Gastroesophageal sphincter (tissue), 4 donors: ENCODE data around the gene CLGN. TPM values are rescaled to one million over a fixed set of nuclear protein-coding genes. Genes with fewer than 3 reads are reported as not detected.
"Not testable (repeated sequence)": the region's sequence is repeated elsewhere in the genome, so short reads cannot be mapped to it uniquely, and the experiment has no call there.

Experiments
- ATAC-seq: fragments of 150-250 bp; one replicate; pipeline ENCODE4 v1.9.1; 2016; ENCODE audit warnings: mild to moderate bottlenecking, moderate library complexity
- H3K27ac ChIP-seq, 4 donors: fragments of 200-600 bp; sonication (generic) in 3 of 4; 1 replicate in 3 of 4; 2 replicates in 1 of 4; pipeline ENCODE4 v1.5.1; 2016 to 2019
- H3K27me3 ChIP-seq: fragments of 200-600 bp; sonication (generic); one replicate; pipeline ENCODE4 v1.5.1; 2019
- H3K36me3 ChIP-seq, 2 donors: fragments of 200-600 bp; sonication (generic); one replicate each; pipeline ENCODE4 v1.5.1; 2019; ENCODE audit warnings: control low read depth in 1 of 2
- H3K4me1 ChIP-seq, 3 donors: fragments of 200-600 bp; sonication (generic); 1 replicate in 2 of 3; 2 replicates in 1 of 3; pipeline ENCODE4 v1.5.1; 2016 to 2019; ENCODE audit warnings: control low read depth in 2 of 3
- H3K4me3 ChIP-seq, 2 donors: fragments of 200-600 bp; sonication (generic); one replicate each; pipeline ENCODE4 v1.5.1; 2019; ENCODE audit warnings: mild to moderate bottlenecking in 1 of 2, moderate library complexity in 1 of 2
- H3K9me3 ChIP-seq, 3 donors: fragments of 200-600 bp; sonication (generic); one replicate each; pipeline ENCODE4 v1.5.1; 2017 to 2019; ENCODE audit warnings: control low read depth in 2 of 3
- EP300 ChIP-seq: sonication (generic); formaldehyde crosslinking; IDR thresholded peaks from one replicate; pipeline ENCODE4 v1.6.1; 2017; ENCODE audit warnings: antibody characterized with exemption, mild to moderate bottlenecking
- POLR2A ChIP-seq, 2 donors: fragments of 450-650 bp; IDR thresholded peaks; one replicate each; pipeline ENCODE4 v1.6.1; 2017; ENCODE audit warnings: antibody characterized with exemption in 2 of 2, mild to moderate bottlenecking in 2 of 2, moderate library complexity in 1 of 2
- POLR2AphosphoS5 ChIP-seq: sonication (generic); formaldehyde crosslinking; IDR thresholded peaks from one replicate; pipeline ENCODE4 v1.6.1; 2017; ENCODE audit warnings: antibody characterized with exemption
- WGBS, 2 donors: methylation state at CpG; one replicate each; pipeline ENCODE4 v1.1.5; 2018; ENCODE audit warnings: low coverage in 1 of 2; 5-methylcytosine and 5-hydroxymethylcytosine counted together
- total RNA-seq, 4 donors: library from RNA; depleted of rRNA; stranded (reverse); fragments of >200 nt; gene quantifications; one replicate each; pipeline ENCODE4 v1.1.0, GENCODE V29; 2016
- TF ChIP-seq, protein P1 (sequence below), 4 experiments: fragments of 200-600 bp in 2 of 4; fragments of 450-650 bp in 2 of 4; sonication (generic) in 1 of 4; IDR thresholded peaks; one replicate each; pipeline ENCODE4 v1.5.1; 2017 to 2019; ENCODE audit warnings: antibody characterized with exemption in 4 of 4, mild to moderate bottlenecking in 2 of 4, moderate library complexity in 2 of 4

The CLGN gene
- total RNA-seq, 4 donors from 2014 or later: 2.9 to 4.4 (median 3.9) TPM

- Histone ChIP-seq H3K4me3 (no peak overlapping the region), H3K9me3 (no peaks in the 10 kb centered on the region), H3K27ac (no peak overlapping the region), H3K36me3 (no peaks in the 10 kb centered on the region), H3K27me3 (no peaks in the 10 kb centered on the region), H3K4me1 (no peaks in the 10 kb centered on the region)
- no peak for ATAC-seq
- TF ChIP-seq, protein P1, sequence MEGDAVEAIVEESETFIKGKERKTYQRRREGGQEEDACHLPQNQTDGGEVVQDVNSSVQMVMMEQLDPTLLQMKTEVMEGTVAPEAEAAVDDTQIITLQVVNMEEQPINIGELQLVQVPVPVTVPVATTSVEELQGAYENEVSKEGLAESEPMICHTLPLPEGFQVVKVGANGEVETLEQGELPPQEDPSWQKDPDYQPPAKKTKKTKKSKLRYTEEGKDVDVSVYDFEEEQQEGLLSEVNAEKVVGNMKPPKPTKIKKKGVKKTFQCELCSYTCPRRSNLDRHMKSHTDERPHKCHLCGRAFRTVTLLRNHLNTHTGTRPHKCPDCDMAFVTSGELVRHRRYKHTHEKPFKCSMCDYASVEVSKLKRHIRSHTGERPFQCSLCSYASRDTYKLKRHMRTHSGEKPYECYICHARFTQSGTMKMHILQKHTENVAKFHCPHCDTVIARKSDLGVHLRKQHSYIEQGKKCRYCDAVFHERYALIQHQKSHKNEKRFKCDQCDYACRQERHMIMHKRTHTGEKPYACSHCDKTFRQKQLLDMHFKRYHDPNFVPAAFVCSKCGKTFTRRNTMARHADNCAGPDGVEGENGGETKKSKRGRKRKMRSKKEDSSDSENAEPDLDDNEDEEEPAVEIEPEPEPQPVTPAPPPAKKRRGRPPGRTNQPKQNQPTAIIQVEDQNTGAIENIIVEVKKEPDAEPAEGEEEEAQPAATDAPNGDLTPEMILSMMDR (IDR thresholded peaks at IDR 0.05): no peak
- TF ChIP-seq POLR2AphosphoS5 (no peak), EP300 (no peak), POLR2A (IDR thresholded peaks at IDR 0.05) (no peak)
Measured at GRCh38 chr4:140439644-140440142, 12.2 kb upstream of the CLGN start.

- Histone ChIP-seq H3K4me1 (peaks cover 0 to 21% (median 3%) of the 10 kb centered on the region in 3 donors), H3K9me3 (no peaks in the 10 kb centered on the region), H3K36me3 (no peaks in the 10 kb centered on the region), H3K27me3 (peaks cover 4% of the 10 kb centered on the region), H3K27ac (peak overlapping the region in 3 of 4 donors; percentile 55 to 79 (median 73)), H3K4me3 (peak overlapping the region; percentile 48 to 68)
- 29 to 48% methylated on average over 6 to 7 of the region's 7 CpGs for WGBS, 2 donors
- TF ChIP-seq POLR2A (IDR thresholded peaks at IDR 0.05): no peak
- TF ChIP-seq POLR2AphosphoS5: no peak
- TF ChIP-seq EP300: no peak
- TF ChIP-seq, protein P1 (IDR thresholded peaks at IDR 0.05): no peak
- ATAC-seq: no peak
Measured at GRCh38 chr4:140427919-140428471, 547 bp upstream of the CLGN start.

DNA sequence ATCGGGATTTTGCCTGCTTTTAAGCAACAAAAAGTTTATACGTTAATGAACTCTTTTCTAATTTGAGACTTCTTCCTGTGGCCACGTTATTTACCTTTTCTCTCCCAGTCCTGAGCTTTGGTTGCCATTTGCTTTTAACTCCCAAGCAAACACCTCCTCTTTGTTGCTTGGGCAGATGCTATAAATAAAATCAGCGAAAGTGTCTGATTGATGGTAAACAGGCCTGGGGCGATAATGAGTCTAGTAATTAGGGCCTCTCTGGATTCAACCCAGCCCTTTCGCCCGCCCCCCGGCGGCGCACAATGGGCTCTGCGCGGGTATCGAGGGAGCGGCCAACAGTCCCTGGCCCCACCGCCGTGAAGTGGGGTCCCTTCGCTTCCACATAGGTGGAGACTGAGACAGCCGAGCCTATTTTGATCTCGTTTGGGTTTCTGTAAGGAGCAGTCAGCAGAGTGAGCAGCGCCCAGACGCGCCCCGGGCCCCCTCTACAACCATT, 790 bp downstream of the CLGN start:
- no peak for ATAC-seq
- Histone ChIP-seq H3K27me3 (peaks cover 4% of the 10 kb centered on the region), H3K27ac (peak overlapping the region in 3 of 4 donors; percentile 55 to 79 (median 73)), H3K4me3 (peak overlapping the region; percentile 48 to 68), H3K36me3 (no peaks in the 10 kb centered on the region), H3K4me1 (peaks cover 0 to 21% (median 3%) of the 10 kb centered on the region in 3 donors), H3K9me3 (no peaks in the 10 kb centered on the region)
- TF ChIP-seq EP300: no peak
- TF ChIP-seq POLR2AphosphoS5: no peak
- TF ChIP-seq POLR2A (IDR thresholded peaks at IDR 0.05): no peak
- TF ChIP-seq, protein P1 (IDR thresholded peaks at IDR 0.05): no peak
- WGBS, 2 donors: 8 to 20% methylated on average over 5 to 16 of the region's 23 CpGs

DNA sequence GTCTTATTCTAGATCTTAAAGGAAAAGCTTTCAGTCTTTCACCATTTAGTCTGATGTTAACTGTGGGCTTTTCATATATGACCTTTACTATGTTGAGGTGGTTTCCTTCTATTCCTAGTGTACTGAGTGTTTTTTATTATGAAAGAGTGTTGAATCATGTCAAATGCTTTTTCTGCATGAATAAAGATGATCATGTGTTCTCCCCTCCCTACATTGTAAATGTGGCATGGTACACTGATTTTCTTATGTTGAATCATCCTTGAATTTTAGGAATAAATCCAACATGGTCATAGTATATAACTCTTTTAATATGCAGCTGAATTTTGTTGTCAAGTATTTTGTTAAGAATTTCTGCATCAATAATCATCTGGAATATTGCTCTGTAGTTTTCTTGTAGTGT, 4.3 kb downstream of the CLGN start:
- TF ChIP-seq POLR2AphosphoS5 (no peak), POLR2A (IDR thresholded peaks at IDR 0.05) (no peak), EP300 (no peak)
- TF ChIP-seq, protein P1 (IDR thresholded peaks at IDR 0.05): no peak
- Histone ChIP-seq H3K36me3 (no peaks in the 10 kb centered on the region), H3K27me3 (peaks cover 4% of the 10 kb centered on the region), H3K4me1 (peaks cover 0 to 18% (median 3%) of the 10 kb centered on the region in 3 donors), H3K27ac (no peak overlapping the region), H3K4me3 (no peak overlapping the region), H3K9me3 (no peaks in the 10 kb centered on the region)
- no peak for ATAC-seq

DNA sequence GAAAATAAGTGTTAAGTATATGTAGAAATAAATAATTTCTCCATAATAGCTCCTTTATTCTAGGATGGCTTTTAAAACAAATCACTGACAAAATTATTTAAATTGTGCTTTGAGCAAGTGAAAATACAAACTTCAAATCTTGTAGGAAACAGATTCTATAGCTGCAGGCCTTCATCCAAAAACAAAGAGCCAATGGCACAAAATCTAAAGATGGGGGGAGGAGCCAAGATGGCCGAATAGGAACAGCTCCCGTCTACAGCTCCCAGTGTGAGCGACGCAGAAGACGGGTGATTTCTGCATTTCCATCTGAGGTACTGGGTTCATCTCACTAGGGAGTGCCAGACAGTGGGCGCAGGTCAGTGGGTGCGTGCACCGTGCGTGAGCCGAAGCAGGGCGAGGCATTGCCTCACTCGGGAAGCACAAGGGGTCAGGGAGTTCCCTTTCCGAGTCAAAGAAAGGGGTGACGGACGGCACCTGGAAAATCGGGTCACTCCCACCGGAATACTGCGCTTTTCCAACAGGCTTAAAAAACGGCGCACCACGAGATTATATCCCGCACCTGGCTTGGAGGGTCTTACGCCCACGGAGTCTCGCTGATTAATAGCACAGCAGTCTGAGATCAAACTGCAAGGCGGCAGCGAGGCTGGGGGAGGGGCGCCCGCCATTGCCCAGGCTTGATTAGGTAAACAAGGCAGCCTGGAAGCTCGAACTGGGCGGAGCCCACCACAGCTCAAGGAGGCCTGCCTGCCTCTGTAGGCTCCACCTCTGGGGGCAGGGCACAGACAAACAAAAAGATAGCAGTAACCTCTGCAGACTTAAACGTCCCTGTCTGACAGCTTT, 14.1 kb downstream of the CLGN start:
- H3K9me3 ChIP-seq, H3K4me1 ChIP-seq, ATAC-seq, H3K4me3 ChIP-seq, H3K36me3 ChIP-seq, H3K27ac ChIP-seq, H3K27me3 ChIP-seq: not testable (repeated sequence)
- WGBS, 2 donors: 100% methylated on average over 5 of the region's 32 CpGs
